HUES48 (cell line): ENCODE measurements around the gene ZSCAN26.
"Not testable (repeated sequence)": the region's sequence is repeated elsewhere in the genome, so short reads cannot be mapped to it uniquely, and the experiment has no call there.

Experiments
- H3K27ac ChIP-seq: one replicate; pipeline ENCODE4 v1.7.0; 2013; ENCODE audit warnings: low read depth, low read length, inconsistent platforms
- H3K27me3 ChIP-seq: 2 replicates; pipeline ENCODE4 v1.6.1; 2013; ENCODE audit warnings: mild to moderate bottlenecking, low read length; ENCODE audit not compliant: control insufficient read depth, insufficient read depth
- H3K36me3 ChIP-seq: 2 replicates; pipeline ENCODE4 v1.6.1; 2013; ENCODE audit warnings: low read length; ENCODE audit not compliant: control insufficient read depth, insufficient read depth
- H3K4me1 ChIP-seq: 2 replicates; pipeline ENCODE4 v1.6.1; 2013; ENCODE audit warnings: mild to moderate bottlenecking, low read length; ENCODE audit not compliant: control insufficient read depth, insufficient read depth
- H3K4me3 ChIP-seq: 2 replicates; pipeline ENCODE4 v1.5.1; 2013; ENCODE audit warnings: mild to moderate bottlenecking, low read depth, low read length
- H3K9ac ChIP-seq: 2 replicates; pipeline ENCODE4 v1.6.1; 2013; ENCODE audit warnings: mild to moderate bottlenecking, low read depth, low read length, moderate library complexity
- H3K9me3 ChIP-seq: 2 replicates; pipeline ENCODE4 v1.6.1; 2013; ENCODE audit warnings: low read length; ENCODE audit not compliant: control insufficient read depth, insufficient read depth

Gene ZSCAN26

DNA sequence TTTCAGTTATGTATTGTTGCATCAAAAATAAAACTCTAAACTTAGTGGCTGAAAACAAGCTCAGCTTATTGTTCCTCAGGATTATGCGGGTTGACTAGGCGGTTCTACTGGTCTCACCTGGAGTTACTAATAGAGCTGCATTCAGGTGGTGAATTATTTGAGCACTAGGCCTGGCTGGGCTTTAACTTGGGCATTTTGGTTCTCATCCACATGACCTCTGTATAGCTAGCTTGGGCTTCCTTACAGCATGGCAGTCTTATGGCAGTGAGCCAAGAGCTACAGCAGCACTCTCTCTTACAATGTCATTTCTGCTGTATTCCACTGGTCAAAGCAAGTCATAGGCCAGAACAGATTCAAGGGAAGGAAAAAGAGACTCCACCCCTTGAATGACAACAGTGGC lies 16.0 kb downstream of the ZSCAN26 start:
- peak overlapping the region; percentile 86 for H3K4me3 ChIP-seq
- peaks cover 43% of the 10 kb centered on the region for H3K36me3 ChIP-seq

DNA sequence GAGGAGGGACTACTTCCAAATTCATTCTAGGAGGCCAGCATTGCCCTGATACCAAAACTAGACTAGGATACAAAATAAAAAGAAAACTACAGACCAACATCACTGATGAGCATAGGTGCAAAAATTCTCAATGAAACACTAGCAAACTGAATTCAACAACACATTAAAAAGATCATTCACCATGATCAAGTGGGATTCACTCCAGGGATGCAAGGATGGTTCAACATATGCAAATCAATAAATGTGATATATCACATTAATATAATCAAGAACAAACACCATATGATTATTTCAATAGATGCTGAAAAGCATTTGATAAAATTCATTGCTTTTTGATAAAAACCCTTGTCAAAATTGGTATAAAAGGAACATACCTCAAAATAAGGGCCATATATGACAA lies 24.6 kb downstream of the ZSCAN26 start:
- Histone ChIP-seq H3K36me3 (peaks cover 43% of the 10 kb centered on the region), H3K27ac (no peak overlapping the region), H3K27me3 (no peaks in the 10 kb centered on the region), H3K4me1 (no peaks in the 10 kb centered on the region), H3K9ac (no peak overlapping the region), H3K4me3 (no peak overlapping the region), H3K9me3 (no peaks in the 10 kb centered on the region)

More for the DNA sequence above, 16.0 kb downstream of the ZSCAN26 start:
- Histone ChIP-seq H3K4me1 (peaks cover 13% of the 10 kb centered on the region), H3K27me3 (no peaks in the 10 kb centered on the region), H3K27ac (no peak overlapping the region), H3K9ac (no peak overlapping the region), H3K9me3 (no peaks in the 10 kb centered on the region)

DNA sequence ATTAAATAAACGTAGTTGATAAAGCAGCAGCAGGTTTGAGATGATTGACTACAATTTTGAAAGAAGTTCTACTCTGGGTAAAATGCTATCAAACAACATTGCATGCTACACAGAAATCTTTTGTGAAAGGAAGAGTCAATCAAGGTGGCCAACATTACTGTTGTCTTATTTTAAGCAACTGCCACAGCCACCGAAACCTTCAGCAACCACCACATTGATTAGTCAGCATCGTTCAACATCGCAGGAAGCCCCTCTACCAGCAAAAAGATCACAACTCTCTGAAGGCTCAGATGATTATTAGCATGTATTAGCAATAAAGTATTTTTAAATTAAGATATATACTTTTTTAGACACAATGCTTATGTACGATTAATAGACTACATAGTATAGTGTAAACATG lies 28.4 kb downstream of the ZSCAN26 start:
- H3K27me3 ChIP-seq = no peaks in the 10 kb centered on the region
- H3K9ac ChIP-seq = no peak overlapping the region

DNA sequence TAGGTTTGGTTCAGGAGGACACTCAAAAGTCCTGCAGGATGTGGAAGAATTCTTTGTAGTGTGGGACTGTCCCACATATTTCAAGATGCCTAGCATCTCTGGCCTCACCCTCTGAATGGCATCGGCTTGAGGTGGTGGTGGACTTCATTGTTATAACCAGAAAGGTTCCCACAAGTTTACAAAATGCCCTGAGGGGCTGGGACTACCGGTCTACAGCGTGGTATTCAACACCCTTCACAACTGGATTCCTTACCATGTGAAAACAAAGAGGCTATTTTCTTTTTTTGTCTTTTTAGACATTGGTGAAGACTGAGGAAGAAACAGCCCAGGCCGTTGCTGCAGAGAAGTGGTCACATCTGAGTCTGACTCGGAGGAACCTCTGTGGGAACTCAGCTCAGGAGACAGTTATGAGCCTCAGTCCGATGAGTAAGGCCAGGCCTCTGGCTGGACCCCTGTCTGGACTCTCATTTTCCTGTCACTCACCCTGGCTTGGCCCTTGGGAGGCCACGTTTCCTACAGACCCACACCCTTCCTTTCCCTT lies 29.6 kb downstream of the ZSCAN26 start:
- H3K4me3 ChIP-seq = no peak overlapping the region
- no peaks in the 10 kb centered on the region for H3K4me1 ChIP-seq
- H3K36me3 ChIP-seq = peaks cover 43% of the 10 kb centered on the region
- H3K27ac ChIP-seq = no peak overlapping the region
- no peaks in the 10 kb centered on the region for H3K27me3 ChIP-seq
- no peak overlapping the region for H3K9ac ChIP-seq
- no peaks in the 10 kb centered on the region for H3K9me3 ChIP-seq

More for the DNA sequence above, 28.4 kb downstream of the ZSCAN26 start:
- peaks cover 33% of the 10 kb centered on the region for H3K36me3 ChIP-seq
- H3K4me3 ChIP-seq = no peak overlapping the region
- no peaks in the 10 kb centered on the region for H3K4me1 ChIP-seq
- H3K9me3 ChIP-seq = no peaks in the 10 kb centered on the region
- H3K27ac ChIP-seq = no peak overlapping the region

DNA sequence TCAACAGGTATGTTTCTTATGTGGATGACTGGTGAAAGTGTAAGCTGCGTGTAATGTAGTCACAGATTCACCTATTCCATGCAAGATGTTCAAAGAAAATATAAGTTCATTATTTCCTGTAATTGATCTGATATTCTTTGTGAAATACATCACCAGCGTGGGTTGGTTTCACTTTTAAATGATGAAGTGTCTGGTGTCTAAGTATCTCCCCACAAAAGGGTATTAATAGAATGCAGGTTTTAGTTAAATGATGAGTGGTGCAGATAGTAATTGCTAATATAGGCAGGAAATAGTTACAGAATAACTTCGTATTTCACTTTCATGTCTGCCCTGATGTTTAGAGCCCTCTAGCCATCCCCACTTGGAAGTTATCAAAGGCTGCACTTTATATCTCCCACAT lies 36.6 kb downstream of the ZSCAN26 start:
- no peak overlapping the region for H3K4me3 ChIP-seq
- H3K9ac ChIP-seq = no peak overlapping the region
- no peaks in the 10 kb centered on the region for H3K27me3 ChIP-seq
- no peaks in the 10 kb centered on the region for H3K4me1 ChIP-seq
- H3K27ac ChIP-seq = no peak overlapping the region
- H3K9me3 ChIP-seq = no peaks in the 10 kb centered on the region
- peaks cover 18% of the 10 kb centered on the region for H3K36me3 ChIP-seq

DNA sequence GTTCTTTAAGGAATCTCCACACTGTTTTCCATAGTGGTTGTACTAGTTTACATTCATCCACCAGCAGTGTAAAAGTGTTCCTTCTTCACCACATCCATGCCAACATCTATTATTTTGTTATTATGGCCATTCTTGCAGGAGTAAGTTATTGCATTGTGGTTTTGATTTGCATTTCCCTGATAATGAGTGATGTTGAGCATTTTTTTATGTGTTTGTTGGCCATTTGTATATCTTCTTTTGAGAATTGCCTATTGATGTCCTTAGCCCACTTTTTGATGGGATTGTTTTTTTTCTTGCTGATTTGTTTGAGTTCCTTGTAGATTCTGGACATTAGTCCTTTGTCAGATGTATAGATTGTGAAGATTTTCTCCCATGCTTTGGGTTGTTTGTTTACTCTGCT lies 39.4 kb downstream of the ZSCAN26 start:
- not testable (repeated sequence) for H3K27me3 ChIP-seq, H3K4me3 ChIP-seq, H3K9me3 ChIP-seq, H3K27ac ChIP-seq, H3K36me3 ChIP-seq, H3K9ac ChIP-seq
- H3K4me1 ChIP-seq = peaks cover 24% of the 10 kb centered on the region

DNA sequence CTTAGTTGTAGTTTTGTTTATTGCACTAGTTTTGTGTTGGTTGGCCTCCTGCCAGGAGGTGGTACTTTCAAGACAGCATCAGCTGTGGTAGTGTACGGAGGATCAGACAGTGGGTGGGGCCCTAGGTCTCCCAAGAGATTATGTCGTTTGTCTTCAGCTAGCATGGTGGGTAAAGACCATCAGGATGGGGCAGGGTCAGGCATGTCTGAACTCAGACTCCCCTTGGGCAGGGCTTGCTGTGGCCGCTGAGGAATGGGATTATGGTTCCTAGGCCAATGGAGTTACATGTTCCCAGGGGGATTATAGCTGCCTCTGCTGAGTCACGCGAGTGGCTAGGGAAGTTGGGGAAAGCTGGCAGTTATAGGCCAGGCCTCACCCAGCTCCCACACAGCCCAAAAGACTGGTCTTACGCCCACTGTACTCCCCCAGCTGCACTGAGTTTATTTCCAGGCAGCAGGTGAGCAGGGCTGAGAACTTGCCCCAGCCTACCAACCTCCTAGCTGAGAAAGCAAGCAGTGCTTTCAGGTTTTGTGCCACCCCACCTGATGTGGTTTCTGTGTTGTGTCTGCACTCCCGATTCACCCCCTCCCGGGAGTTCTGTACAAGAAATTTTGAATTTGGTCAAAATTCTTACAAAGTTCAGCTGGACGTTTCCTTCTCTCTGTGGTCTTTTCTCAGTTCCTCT lies 44.3 kb downstream of the ZSCAN26 start:
- H3K27ac ChIP-seq = no peak overlapping the region
- H3K4me3 ChIP-seq = no peak overlapping the region
- H3K9me3 ChIP-seq = no peaks in the 10 kb centered on the region
- peaks cover 26% of the 10 kb centered on the region for H3K4me1 ChIP-seq
- H3K9ac ChIP-seq = no peak overlapping the region
- H3K27me3 ChIP-seq = no peaks in the 10 kb centered on the region
- H3K36me3 ChIP-seq = no peaks in the 10 kb centered on the region

DNA sequence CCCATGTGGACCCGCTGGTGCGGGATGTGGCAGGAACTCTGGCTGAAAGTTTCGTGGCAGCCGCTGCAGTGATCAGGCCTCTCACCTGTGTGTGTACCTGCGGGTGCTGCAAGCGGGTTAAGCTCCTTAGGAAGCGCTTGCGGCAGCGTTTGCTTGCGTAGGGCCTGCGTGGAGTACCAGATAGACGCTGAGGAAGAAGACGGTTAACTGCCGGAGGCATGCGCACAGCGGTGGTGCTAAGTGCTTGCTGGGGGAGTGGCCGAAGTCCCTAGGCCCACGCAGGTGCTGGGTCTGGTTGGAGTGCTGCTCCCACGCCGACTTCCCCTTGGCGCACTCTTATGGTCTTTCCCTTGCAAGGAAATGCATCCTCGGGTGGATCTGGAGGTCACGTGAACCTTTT lies 46.0 kb downstream of the ZSCAN26 start:
- Histone ChIP-seq H3K9ac (no peak overlapping the region), H3K4me3 (no peak overlapping the region), H3K36me3 (no peaks in the 10 kb centered on the region), H3K4me1 (peaks cover 26% of the 10 kb centered on the region), H3K27ac (no peak overlapping the region), H3K9me3 (no peaks in the 10 kb centered on the region), H3K27me3 (no peaks in the 10 kb centered on the region)

DNA sequence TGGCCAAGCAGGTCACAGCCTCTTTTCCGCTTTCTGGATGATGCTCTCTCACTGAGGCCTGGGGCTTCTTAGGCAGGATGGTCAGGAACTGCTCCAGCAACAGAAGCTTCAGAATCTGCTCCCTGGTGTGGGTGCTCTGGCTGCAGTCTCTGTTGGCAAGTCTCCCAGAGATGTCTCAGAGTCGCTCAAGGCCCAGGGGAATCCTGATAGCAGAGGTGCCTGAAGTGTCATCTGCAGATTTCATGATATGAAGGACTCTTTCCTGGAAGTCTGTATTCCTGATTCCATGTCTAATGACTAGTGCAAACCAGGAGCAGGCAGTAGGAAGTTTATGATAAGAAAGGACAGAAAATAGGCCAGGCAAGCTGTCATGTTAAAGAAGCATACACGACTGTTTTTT lies 48.7 kb downstream of the ZSCAN26 start:
- H3K4me3 ChIP-seq = no peak overlapping the region
- H3K9ac ChIP-seq = no peak overlapping the region
- peaks cover 9% of the 10 kb centered on the region for H3K4me1 ChIP-seq
- H3K27ac ChIP-seq = no peak overlapping the region
- H3K9me3 ChIP-seq = no peaks in the 10 kb centered on the region
- no peaks in the 10 kb centered on the region for H3K36me3 ChIP-seq
- H3K27me3 ChIP-seq = no peaks in the 10 kb centered on the region

DNA sequence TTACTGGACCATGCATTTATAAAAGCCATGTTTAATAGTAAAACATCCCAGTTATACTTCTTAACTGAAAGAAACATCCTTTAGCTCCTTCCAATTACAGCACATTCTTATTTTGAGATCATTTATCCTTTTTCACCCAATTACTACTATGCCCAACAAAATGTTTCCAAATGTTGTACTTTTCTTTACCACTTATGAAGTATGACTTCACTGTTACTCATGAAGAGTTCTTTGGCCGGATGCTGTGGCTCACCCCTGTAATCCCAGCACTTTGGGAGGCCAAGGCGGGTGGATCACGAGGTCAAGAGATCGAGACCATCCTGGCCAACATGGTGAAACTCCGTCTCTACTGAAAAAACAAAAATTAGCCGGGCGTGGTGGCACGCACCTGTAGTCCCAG lies 50.9 kb downstream of the ZSCAN26 start:
- not testable (repeated sequence) for H3K9ac ChIP-seq, H3K27ac ChIP-seq, H3K4me1 ChIP-seq, H3K9me3 ChIP-seq, H3K36me3 ChIP-seq, H3K27me3 ChIP-seq, H3K4me3 ChIP-seq

DNA sequence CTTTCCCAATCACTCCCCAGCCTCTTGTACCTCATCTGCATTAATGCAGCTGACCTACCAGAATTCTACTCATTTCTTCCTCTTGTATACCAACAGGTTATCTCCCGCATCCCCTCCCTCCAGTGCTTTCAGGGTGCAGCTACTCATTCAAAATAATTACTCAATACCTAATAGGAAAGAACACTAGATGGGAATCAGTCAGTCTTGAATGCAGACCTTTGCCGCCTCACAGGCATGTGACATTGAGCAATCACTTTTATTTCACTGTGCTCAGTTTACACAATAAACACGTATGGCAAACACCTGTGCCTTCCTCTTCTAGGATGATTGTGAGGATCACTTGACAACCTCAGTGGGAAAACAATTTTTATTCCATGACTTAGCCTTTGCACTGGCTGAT lies 55.7 kb downstream of the ZSCAN26 start:
- peaks cover 26% of the 10 kb centered on the region for H3K36me3 ChIP-seq

More for the DNA sequence above, 55.7 kb downstream of the ZSCAN26 start:
- Histone ChIP-seq H3K4me1 (no peaks in the 10 kb centered on the region), H3K4me3 (no peak overlapping the region), H3K9me3 (peaks cover 26% of the 10 kb centered on the region), H3K27ac (no peak overlapping the region), H3K27me3 (no peaks in the 10 kb centered on the region), H3K9ac (no peak overlapping the region)
